Cardiac muscle cell (in vitro differentiated cells and primary cell): ENCODE results near the gene GSK3B. TPM values are rescaled to one million over a fixed set of nuclear protein-coding genes. Genes with fewer than 3 reads are reported as not detected.

ENCODE experiments used
- DNase-seq, 2 donors: peaks; one replicate each; pipeline versions ENCODE4 v3.0.0 to v3.0.0-alpha.2; 2010 to 2017; ENCODE audit warnings: low read depth in 1 of 2, low spot score in 1 of 2
- H3K27ac ChIP-seq: fragments of 200-600 bp; sonication (generic); 2 replicates; pipeline ENCODE4 v1.5.1; 2016
- H3K27me3 ChIP-seq: fragments of 200-600 bp; sonication (generic); 2 replicates; pipeline ENCODE4 v1.6.0; 2016; ENCODE audit warnings: control low read depth
- H3K36me3 ChIP-seq: fragments of 200-600 bp; sonication (generic); 2 replicates; pipeline ENCODE4 v1.5.1; 2016; ENCODE audit warnings: control low read depth
- H3K4me1 ChIP-seq: fragments of 200-600 bp; sonication (generic); 2 replicates; pipeline ENCODE4 v1.8.1; 2017; ENCODE audit warnings: low read depth, mild to moderate bottlenecking, mixed run types
- H3K4me3 ChIP-seq: fragments of 200-600 bp; sonication (generic); 2 replicates; pipeline ENCODE4 v1.5.1; 2016; ENCODE audit warnings: mild to moderate bottlenecking
- H3K9me3 ChIP-seq: fragments of 200-600 bp; sonication (generic); 2 replicates; pipeline ENCODE4 v1.5.1; 2017; ENCODE audit warnings: low read depth, mild to moderate bottlenecking, control low read depth
- CTCF ChIP-seq: IDR thresholded peaks from 2 replicates; pipeline ENCODE4 v1.5.1; 2012; ENCODE audit warnings: low read depth, mild to moderate bottlenecking, low read length
- polyA plus RNA-seq: library from polyadenylated mRNA; unstranded; fragments of >200 nt; fragmentation: Nextera tagmentation; extraction: Ambion mirVana; gene quantifications from 2 replicates; pipeline ENCODE4 v1.2.1, GENCODE V29; 2016
- total RNA-seq: library from RNA; depleted of rRNA; stranded (reverse); fragments of >200 nt; gene quantifications from 2 replicates; pipeline ENCODE4 v1.2.3, GENCODE V29; 2016

The GSK3B gene
- total and polyA plus RNA-seq, 2 experiments from 2014 or later = 20.4 to 48.3 TPM

- no peaks in the 10 kb centered on the region for H3K4me1 ChIP-seq
- H3K4me3 ChIP-seq = no peak overlapping the region
- no peaks in the 10 kb centered on the region for H3K9me3 ChIP-seq
- H3K36me3 ChIP-seq = no peaks in the 10 kb centered on the region
- no peaks in the 10 kb centered on the region for H3K27me3 ChIP-seq
- no peak for TF ChIP-seq CTCF
- H3K27ac ChIP-seq = no peak overlapping the region
- DNase-seq = no peak
Observed at GRCh38 chr3:119831941-119832371, 262.3 kb downstream of the GSK3B start.

- Histone ChIP-seq H3K36me3 (no peaks in the 10 kb centered on the region), H3K27me3 (no peaks in the 10 kb centered on the region), H3K9me3 (no peaks in the 10 kb centered on the region), H3K4me1 (no peaks in the 10 kb centered on the region), H3K27ac (no peak overlapping the region), H3K4me3 (no peak overlapping the region)
- DNase-seq = peak in 1 of 2 donors; percentile 20
- peak; percentile 29 for TF ChIP-seq CTCF
Observed at GRCh38 chr3:119831022-119831421, 263.2 kb downstream of the GSK3B start.

GRCh38 chr3:119829420-119829819, 264.8 kb downstream of the GSK3B start:
- no peaks in the 10 kb centered on the region for H3K4me1 ChIP-seq
- peaks cover 4% of the 10 kb centered on the region for H3K36me3 ChIP-seq
- no peaks in the 10 kb centered on the region for H3K9me3 ChIP-seq
- no peak for DNase-seq
- no peak overlapping the region for H3K27ac ChIP-seq
- no peak for TF ChIP-seq CTCF
- H3K4me3 ChIP-seq = no peak overlapping the region
- no peaks in the 10 kb centered on the region for H3K27me3 ChIP-seq

- Histone ChIP-seq H3K36me3 (peaks cover 4% of the 10 kb centered on the region), H3K4me3 (no peak overlapping the region), H3K27ac (no peak overlapping the region), H3K9me3 (no peaks in the 10 kb centered on the region), H3K27me3 (no peaks in the 10 kb centered on the region), H3K4me1 (no peaks in the 10 kb centered on the region)
- no peak for DNase-seq
- no peak for TF ChIP-seq CTCF
Observed at GRCh38 chr3:119826711-119827608, 267.3 kb downstream of the GSK3B start.

- Histone ChIP-seq H3K27ac (no peak overlapping the region), H3K4me1 (no peaks in the 10 kb centered on the region), H3K4me3 (no peak overlapping the region), H3K36me3 (peaks cover 4% of the 10 kb centered on the region), H3K27me3 (no peaks in the 10 kb centered on the region), H3K9me3 (no peaks in the 10 kb centered on the region)
- TF ChIP-seq CTCF = no peak
- DNase-seq = no peak
Observed at GRCh38 chr3:119825820-119826219, 268.4 kb downstream of the GSK3B start.
